HCT116 (cell line): ENCODE data around the gene OPN1MW.
"Not testable (repeated sequence)": the region's sequence is repeated elsewhere in the genome, so short reads cannot be mapped to it uniquely, and the experiment has no call there.

Source experiments
- CTCF ChIP-seq, 3 experiments: fragments of 200-600 bp in 1 of 3; sonication (generic) in 1 of 3; IDR thresholded peaks in 2 of 3; conservative IDR thresholded peaks in 1 of 3; 2 replicates each; pipeline ENCODE4 v1.5.1; 2012 to 2017; ENCODE audit warnings: low read depth in 2 of 3, low read length in 2 of 3, antibody characterized with exemption in 1 of 3, borderline replicate concordance in 1 of 3, control low read depth in 1 of 3, mild to moderate bottlenecking in 1 of 3, mixed read lengths in 1 of 3, mixed run types in 1 of 3, moderate library complexity in 1 of 3; ENCODE audit not compliant: insufficient read depth in 1 of 3
- EZH2 ChIP-seq: fragments of 200-600 bp; sonication (generic); IDR thresholded peaks from 2 replicates; pipeline ENCODE4 v1.6.1; 2017; ENCODE audit warnings: antibody characterized with exemption, mixed run types

- not testable (repeated sequence) for TF ChIP-seq CTCF (IDR thresholded peaks at IDR 0.05 in 2 of 3, conservative IDR thresholded peaks at IDR 0.05 in 1 of 3; ENCODE audit: borderline replicate concordance in 1 of 3, insufficient read depth in 1 of 3, low read depth in 2 of 3, low read length in 2 of 3); EZH2
Observed at GRCh38 chrX:154211499-154211898, 29.1 kb downstream of the OPN1MW start.
